ENCODE results near the gene ACAN.

- TF ChIP-seq EZH2 (IDR thresholded peaks at IDR 0.05; ENCODE audit: borderline replicate concordance, low read depth, low read length, poor library complexity, severe bottlenecking) (no peak), CTCF (conservative IDR thresholded peaks at IDR 0.05; ENCODE audit: low read depth, low read length) (no peak)
Measured at GRCh38 chr15:88848203-88848602, 45.0 kb downstream of the ACAN start.
